ENCODE results near the gene KLRC4. TPM values are rescaled to one million over a fixed set of nuclear protein-coding genes. Genes with fewer than 3 reads are reported as not detected.

The KLRC4 gene
- total and polyA plus RNA-seq, 2 donors (not counting 1 experiment from before 2014, with no cell fraction given): not detected

DNA sequence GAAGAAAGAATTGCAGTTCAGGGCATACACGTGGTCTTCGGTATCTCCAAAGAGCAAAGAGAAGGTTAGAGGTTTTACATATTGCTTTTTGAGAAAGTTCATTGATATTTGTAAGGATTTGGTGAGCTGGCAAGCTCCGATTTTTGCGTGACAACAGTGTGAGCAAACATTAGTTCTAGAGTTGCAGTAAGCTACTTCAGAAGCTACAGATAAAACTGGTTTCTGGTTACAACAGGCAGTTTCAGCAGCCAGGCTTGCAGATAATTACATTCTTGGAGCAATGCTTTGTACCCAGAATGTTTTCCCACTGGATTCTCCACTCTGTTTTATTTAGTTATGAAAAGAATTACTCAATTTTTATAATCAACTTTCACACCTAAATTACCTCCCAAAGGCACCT is 47.9 kb downstream of the KLRC4 start:
- no peaks in the 10 kb centered on the region for H3K9me3 ChIP-seq (ENCODE audit: control insufficient read depth, insufficient read depth, low read depth, low read length)
- no peak overlapping the region for H3K27ac ChIP-seq (ENCODE audit: insufficient read depth, low read length)
- DNase-seq (ENCODE audit: low read depth in 2 of 2): peak; percentile 72 to 80
- H3K4me3 ChIP-seq (replicated peaks in 1 of 4; ENCODE audit: control extremely low read depth in 1 of 4, insufficient read depth in 1 of 4, low read depth in 3 of 4, low read length in 4 of 4): no peak overlapping the region
- H3K79me2 ChIP-seq (ENCODE audit: control insufficient read depth, insufficient read depth, low read length): no peaks in the 10 kb centered on the region
- TF ChIP-seq, protein P1, sequence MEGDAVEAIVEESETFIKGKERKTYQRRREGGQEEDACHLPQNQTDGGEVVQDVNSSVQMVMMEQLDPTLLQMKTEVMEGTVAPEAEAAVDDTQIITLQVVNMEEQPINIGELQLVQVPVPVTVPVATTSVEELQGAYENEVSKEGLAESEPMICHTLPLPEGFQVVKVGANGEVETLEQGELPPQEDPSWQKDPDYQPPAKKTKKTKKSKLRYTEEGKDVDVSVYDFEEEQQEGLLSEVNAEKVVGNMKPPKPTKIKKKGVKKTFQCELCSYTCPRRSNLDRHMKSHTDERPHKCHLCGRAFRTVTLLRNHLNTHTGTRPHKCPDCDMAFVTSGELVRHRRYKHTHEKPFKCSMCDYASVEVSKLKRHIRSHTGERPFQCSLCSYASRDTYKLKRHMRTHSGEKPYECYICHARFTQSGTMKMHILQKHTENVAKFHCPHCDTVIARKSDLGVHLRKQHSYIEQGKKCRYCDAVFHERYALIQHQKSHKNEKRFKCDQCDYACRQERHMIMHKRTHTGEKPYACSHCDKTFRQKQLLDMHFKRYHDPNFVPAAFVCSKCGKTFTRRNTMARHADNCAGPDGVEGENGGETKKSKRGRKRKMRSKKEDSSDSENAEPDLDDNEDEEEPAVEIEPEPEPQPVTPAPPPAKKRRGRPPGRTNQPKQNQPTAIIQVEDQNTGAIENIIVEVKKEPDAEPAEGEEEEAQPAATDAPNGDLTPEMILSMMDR (conservative IDR thresholded peaks at IDR 0.05 in 1 of 2, IDR thresholded peaks at IDR 0.05 in 1 of 2; ENCODE audit: low read depth in 1 of 2, low read length in 2 of 2): no peak
- TF ChIP-seq EZH2 (IDR thresholded peaks at IDR 0.05; ENCODE audit: low read length, missing control alignments): no peak
- H3K4me2 ChIP-seq (ENCODE audit: extremely low read depth, insufficient read depth, low read length): no peak overlapping the region
- no peaks in the 10 kb centered on the region for H3K36me3 ChIP-seq (ENCODE audit: control insufficient read depth, insufficient read depth, low read length)
- no peak overlapping the region for H3K9ac ChIP-seq (ENCODE audit: insufficient read depth, low read length)
- H3K27me3 ChIP-seq (ENCODE audit: control insufficient read depth, insufficient read depth, low read length): no peaks in the 10 kb centered on the region
- no peaks in the 10 kb centered on the region for H4K20me1 ChIP-seq (ENCODE audit: control insufficient read depth, extremely low read depth, insufficient read depth, low read length)
- H3K4me1 ChIP-seq (ENCODE audit: control insufficient read depth, extremely low read depth, insufficient read depth, low read length): peaks cover 9% of the 10 kb centered on the region
- H2AFZ ChIP-seq (ENCODE audit: low read length): no peak overlapping the region

DNA sequence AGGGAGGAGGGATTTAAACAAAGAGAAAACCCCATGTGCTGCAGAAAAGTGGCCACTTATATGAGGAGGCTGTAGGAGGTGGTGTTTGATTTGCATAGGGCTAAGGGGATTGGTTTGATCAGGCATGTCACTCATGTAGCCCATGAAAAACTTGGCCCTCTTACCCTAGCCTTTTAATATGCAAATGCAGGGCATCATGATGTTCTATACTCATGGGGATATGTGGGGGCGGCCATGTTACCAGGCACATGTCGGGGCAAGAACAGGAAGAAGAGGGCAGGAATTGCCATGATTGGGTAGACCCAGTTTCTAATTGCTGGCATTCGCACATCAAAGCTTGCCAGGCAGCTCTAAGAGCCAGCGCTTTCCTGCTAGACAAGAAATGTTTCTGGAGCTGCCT is 48.5 kb downstream of the KLRC4 start:
- Histone ChIP-seq H4K20me1 (ENCODE audit: control insufficient read depth, extremely low read depth, insufficient read depth, low read length) (no peaks in the 10 kb centered on the region), H3K4me3 (replicated peaks in 1 of 4; ENCODE audit: control extremely low read depth in 1 of 4, insufficient read depth in 1 of 4, low read depth in 3 of 4, low read length in 4 of 4) (no peak overlapping the region), H3K79me2 (ENCODE audit: control insufficient read depth, insufficient read depth, low read length) (no peaks in the 10 kb centered on the region), H3K9ac (ENCODE audit: insufficient read depth, low read length) (no peak overlapping the region), H3K9me3 (ENCODE audit: control insufficient read depth, insufficient read depth, low read depth, low read length) (no peaks in the 10 kb centered on the region), H3K4me1 (ENCODE audit: control insufficient read depth, extremely low read depth, insufficient read depth, low read length) (peaks cover 9% of the 10 kb centered on the region), H3K27ac (ENCODE audit: insufficient read depth, low read length) (no peak overlapping the region), H3K4me2 (ENCODE audit: extremely low read depth, insufficient read depth, low read length) (no peak overlapping the region), H2AFZ (ENCODE audit: low read length) (no peak overlapping the region), H3K27me3 (ENCODE audit: control insufficient read depth, insufficient read depth, low read length) (no peaks in the 10 kb centered on the region), H3K36me3 (ENCODE audit: control insufficient read depth, insufficient read depth, low read length) (no peaks in the 10 kb centered on the region)
- DNase-seq (ENCODE audit: low read depth in 2 of 2): peak in 1 of 2 donors; percentile 29
- TF ChIP-seq EZH2 (IDR thresholded peaks at IDR 0.05; ENCODE audit: low read length, missing control alignments): no peak
- TF ChIP-seq, protein P1 (conservative IDR thresholded peaks at IDR 0.05 in 1 of 2, IDR thresholded peaks at IDR 0.05 in 1 of 2; ENCODE audit: low read depth in 1 of 2, low read length in 2 of 2): no peak

DNA sequence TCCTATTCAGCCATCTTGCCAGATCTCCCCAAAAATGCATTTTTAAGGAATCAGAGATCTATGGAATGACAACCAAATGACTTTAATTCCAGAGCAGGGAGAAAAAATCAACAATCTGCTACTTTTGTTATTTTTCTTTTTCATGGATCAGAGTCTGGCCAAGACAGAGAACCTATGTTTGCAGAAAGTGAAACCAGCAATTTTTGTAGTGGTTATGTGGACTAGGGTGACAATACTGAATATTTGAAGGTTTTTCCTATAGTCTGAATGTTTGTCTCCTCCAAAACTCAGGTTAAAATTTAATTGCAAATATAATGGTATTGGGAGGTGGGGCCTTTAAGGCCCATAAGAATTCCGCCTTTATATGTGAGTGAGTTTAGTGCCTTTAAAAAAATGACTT is 50.6 kb downstream of the KLRC4 start:
- Histone ChIP-seq H4K20me1 (ENCODE audit: control insufficient read depth, extremely low read depth, insufficient read depth, low read length) (no peaks in the 10 kb centered on the region), H3K4me1 (ENCODE audit: control insufficient read depth, extremely low read depth, insufficient read depth, low read length) (peaks cover under 1% of the 10 kb centered on the region), H3K9ac (ENCODE audit: insufficient read depth, low read length) (no peak overlapping the region), H3K4me2 (ENCODE audit: extremely low read depth, insufficient read depth, low read length) (no peak overlapping the region), H3K36me3 (ENCODE audit: control insufficient read depth, insufficient read depth, low read length) (no peaks in the 10 kb centered on the region), H3K27me3 (ENCODE audit: control insufficient read depth, insufficient read depth, low read length) (no peaks in the 10 kb centered on the region), H2AFZ (ENCODE audit: low read length) (no peak overlapping the region), H3K27ac (ENCODE audit: insufficient read depth, low read length) (no peak overlapping the region), H3K9me3 (ENCODE audit: control insufficient read depth, insufficient read depth, low read depth, low read length) (no peaks in the 10 kb centered on the region), H3K79me2 (ENCODE audit: control insufficient read depth, insufficient read depth, low read length) (no peaks in the 10 kb centered on the region), H3K4me3 (replicated peaks in 1 of 4; ENCODE audit: control extremely low read depth in 1 of 4, insufficient read depth in 1 of 4, low read depth in 3 of 4, low read length in 4 of 4) (no peak overlapping the region)
- DNase-seq (ENCODE audit: low read depth in 2 of 2): no peak
- TF ChIP-seq EZH2 (IDR thresholded peaks at IDR 0.05; ENCODE audit: low read length, missing control alignments): no peak
- TF ChIP-seq, protein P1 (conservative IDR thresholded peaks at IDR 0.05 in 1 of 2, IDR thresholded peaks at IDR 0.05 in 1 of 2; ENCODE audit: low read depth in 1 of 2, low read length in 2 of 2): no peak

Measured in fibroblast of lung (primary cell).